Measurements from ENCODE around the gene CPNE4. TPM values are rescaled to one million over a fixed set of nuclear protein-coding genes. Genes with fewer than 3 reads are reported as not detected.
A peak's percentile ranks its signal among the peaks of the same experiment; 100 is the strongest.

CPNE4 gene
- total and polyA plus RNA-seq, 9 of the 15 experiments (the other 6 are each of a cell fraction or from before 2014, with no cell fraction given): not detected

- TF ChIP-seq NRF1 (conservative IDR thresholded peaks at IDR 0.05 in 1 of 2, IDR thresholded peaks at IDR 0.05 in 1 of 2) (no peak), GABPB2 (CRISPR knock-in tag; conservative IDR thresholded peaks at IDR 0.05) (no peak), HINFP (tag; conservative IDR thresholded peaks at IDR 0.05; ENCODE audit: low read depth) (no peak)
Measured at GRCh38 chr3:131716007-131716406, 318.8 kb downstream of the CPNE4 start (continued).

- no peak for DNase-seq (ENCODE audit: extremely low read depth in 1 of 4, low spot score in 3 of 4)
- TF ChIP-seq CBX8 (IDR thresholded peaks at IDR 0.05; ENCODE audit: borderline replicate concordance, extremely low read depth, low read depth, low read length, poor library complexity, severe bottlenecking) (no peak), ZNF239 (CRISPR knock-in tag; IDR thresholded peaks at IDR 0.05) (no peak), ATF3 (IDR thresholded peaks at IDR 0.05) (peak; percentile 25; the same call in 1 of the 2 replicates), ATF3 (CRISPR knock-in tag; conservative IDR thresholded peaks at IDR 0.05) (no peak), KLF13 (tag; IDR thresholded peaks at IDR 0.05; ENCODE audit: borderline replicate concordance, low read depth) (no peak), CEBPG (CRISPR knock-in tag; IDR thresholded peaks at IDR 0.05) (no peak), CEBPG (tag; conservative IDR thresholded peaks at IDR 0.05 in 1 of 2, IDR thresholded peaks at IDR 0.05 in 1 of 2) (peak in 1 of 2 experiments; percentile 65; a peak in 1 of 4 replicates), ZNF830 (CRISPR knock-in tag; IDR thresholded peaks at IDR 0.05) (no peak)
- H3K27me3 ChIP-seq (ENCODE audit: control insufficient read depth in 2 of 2, insufficient read depth in 2 of 2, low read length in 2 of 2): no peaks in the 10 kb centered on the region
Measured at GRCh38 chr3:131714585-131715220, 320.1 kb downstream of the CPNE4 start.

More at GRCh38 chr3:131714585-131715220, 320.1 kb downstream of the CPNE4 start:
- ATAC-seq: no peak
- WGBS (ENCODE audit: insufficient coverage, low coverage, missing lambda C conversion rate): 0% methylated on average over 1 of the region's 1 CpG
- no peak overlapping the region for H3K27ac ChIP-seq (ENCODE audit: extremely low read depth, low read depth, low read length)
- no TSS peak for BruUV-seq (replicated peaks)
- H3K9me1 ChIP-seq (ENCODE audit: control insufficient read depth, insufficient read depth, low read length): no peaks in the 10 kb centered on the region
- ChIA-PET POLR2A (no interaction called here), CTCF (ENCODE audit: low intra/inter-chr PET ratio) (no interaction called here)
- no peak for FAIRE-seq
- no peaks in the 10 kb centered on the region for H3K79me2 ChIP-seq (ENCODE audit: control insufficient read depth, insufficient read depth, low read length)
- no peak overlapping the region for H3K9ac ChIP-seq (ENCODE audit: insufficient read depth in 1 of 2, low read depth in 2 of 2, low read length in 2 of 2)
- no peaks in the 10 kb centered on the region for H3K36me3 ChIP-seq (ENCODE audit: control insufficient read depth, insufficient read depth, low read length)
- intact Hi-C loops (cut with micrococcal nuclease): no loop called here
- no peaks in the 10 kb centered on the region for H3K9me3 ChIP-seq (replicated peaks; ENCODE audit: control insufficient read depth, insufficient read depth, low read depth, low read length)
- no peak overlapping the region for H2AFZ ChIP-seq (ENCODE audit: low read depth, low read length)
- no peak overlapping the region for H3K4me2 ChIP-seq (ENCODE audit: insufficient read depth, low read length)
- in situ Hi-C loops (cut with MboI): no loop called here
- H3K4me3 ChIP-seq: no peak overlapping the region
- H4K20me1 ChIP-seq (replicated peaks; ENCODE audit: control insufficient read depth, insufficient read depth, low read length): no peaks in the 10 kb centered on the region
- no peaks in the 10 kb centered on the region; a peak in 1 of 5 replicates for H3K4me1 ChIP-seq (replicated peaks in 1 of 2; ENCODE audit: control insufficient read depth in 2 of 2, insufficient read depth in 2 of 2, low read length in 2 of 2)

Measured in K562 (cell line).